Measurements from ENCODE around the gene CCDC89.
A peak's percentile ranks its signal among the peaks of the same experiment; 100 is the strongest.

The CCDC89 gene

GRCh38 chr11:85685820-85686459 lies at the start of gene CCDC89:
Gene CCDC89 (minus strand): TSS chr11:85686195. CDS start chr11:85686130, 65 bp downstream.
- DNase-seq (ENCODE audit: low spot score), result peak; percentile 11

- no peak for DNase-seq (ENCODE audit: low spot score)
These were observed 47.0 kb upstream of the CCDC89 start for GRCh38 chr11:85732965-85733364.

- no peak for DNase-seq (ENCODE audit: low spot score)
These were observed 40.4 kb upstream of the CCDC89 start for GRCh38 chr11:85726381-85726780.

- DNase-seq (ENCODE audit: low spot score), result peak; percentile 20
These were observed 39.7 kb upstream of the CCDC89 start for GRCh38 chr11:85725510-85726258.

- no peak for DNase-seq (ENCODE audit: low spot score)
These were observed 38.9 kb upstream of the CCDC89 start for GRCh38 chr11:85724748-85725465.

- no peak for DNase-seq (ENCODE audit: low spot score)
These were observed 37.1 kb upstream of the CCDC89 start for GRCh38 chr11:85723088-85723487.

GRCh38 chr11:85721191-85721590 lies 35.2 kb upstream of the CCDC89 start:
- no peak for DNase-seq (ENCODE audit: low spot score)

GRCh38 chr11:85718991-85719807 lies 33.2 kb upstream of the CCDC89 start:
- DNase-seq (ENCODE audit: low spot score), result peak; percentile 84

GRCh38 chr11:85718126-85718943 lies 32.3 kb upstream of the CCDC89 start:
- no peak for DNase-seq (ENCODE audit: low spot score)

- no peak for DNase-seq (ENCODE audit: low spot score)
These were observed 31.4 kb upstream of the CCDC89 start for GRCh38 chr11:85717429-85717828.

- DNase-seq (ENCODE audit: low spot score), result no peak
These were observed 27.0 kb upstream of the CCDC89 start for GRCh38 chr11:85712953-85713352.

- DNase-seq (ENCODE audit: low spot score), result no peak
These were observed 24.9 kb upstream of the CCDC89 start for GRCh38 chr11:85710917-85711316.

- no peak for DNase-seq (ENCODE audit: low spot score)
These were observed 24.1 kb upstream of the CCDC89 start for GRCh38 chr11:85709941-85710702.

GRCh38 chr11:85705800-85706199 lies 19.8 kb upstream of the CCDC89 start:
- DNase-seq (ENCODE audit: low spot score), result no peak

GRCh38 chr11:85704967-85705366 lies 19.0 kb upstream of the CCDC89 start:
- no peak for DNase-seq (ENCODE audit: low spot score)

GRCh38 chr11:85699957-85700741 lies 14.2 kb upstream of the CCDC89 start:
- DNase-seq (ENCODE audit: low spot score), result no peak

GRCh38 chr11:85698195-85698594 lies 12.2 kb upstream of the CCDC89 start:
- DNase-seq (ENCODE audit: low spot score), result no peak

GRCh38 chr11:85697747-85698146 lies 11.8 kb upstream of the CCDC89 start:
- no peak for DNase-seq (ENCODE audit: low spot score)

GRCh38 chr11:85695546-85695945 lies 9.6 kb upstream of the CCDC89 start:
- DNase-seq (ENCODE audit: low spot score), result no peak
